HG03045 (cell line): ENCODE measurements around the gene BHLHE40.

ENCODE experiments used
- ATAC-seq: cut with Tn5 transposase; IDR thresholded peaks from one replicate; pipeline ENCODE4 v1.9.1; 2021; ENCODE audit warnings: mild to moderate bottlenecking, moderate library complexity; ENCODE audit not compliant: unreplicated experiment

Gene BHLHE40

GRCh38 chr3:4996771-4997291 lies 17.6 kb downstream of the BHLHE40 start:
- no peak for ATAC-seq

- no peak for ATAC-seq
Observed at GRCh38 chr3:4997946-4998345, 18.7 kb downstream of the BHLHE40 start.

- ATAC-seq, result no peak
Observed at GRCh38 chr3:4999531-5000184, 20.4 kb downstream of the BHLHE40 start.

- ATAC-seq, result no peak
Observed at GRCh38 chr3:5001135-5001534, 21.9 kb downstream of the BHLHE40 start.

GRCh38 chr3:5001805-5002173 lies 22.6 kb downstream of the BHLHE40 start:
- no peak for ATAC-seq

GRCh38 chr3:5002174-5002870 lies 23.1 kb downstream of the BHLHE40 start:
- no peak for ATAC-seq

- ATAC-seq, result no peak
Observed at GRCh38 chr3:5002871-5003247, 23.6 kb downstream of the BHLHE40 start.

- ATAC-seq, result no peak
Observed at GRCh38 chr3:5004319-5005152, 25.3 kb downstream of the BHLHE40 start.

- no peak for ATAC-seq
Observed at GRCh38 chr3:5005367-5005766, 26.1 kb downstream of the BHLHE40 start.

GRCh38 chr3:5006755-5007202 lies 27.5 kb downstream of the BHLHE40 start:
- ATAC-seq, result peak; percentile 74

- ATAC-seq, result no peak
Observed at GRCh38 chr3:5007873-5008272, 28.6 kb downstream of the BHLHE40 start.

GRCh38 chr3:5009506-5010109 lies 30.4 kb downstream of the BHLHE40 start:
- no peak for ATAC-seq

GRCh38 chr3:5010140-5010539 lies 30.9 kb downstream of the BHLHE40 start:
- no peak for ATAC-seq

- ATAC-seq, result no peak
Observed at GRCh38 chr3:5010706-5011554, 31.7 kb downstream of the BHLHE40 start.

- peak; percentile 60 for ATAC-seq
Observed at GRCh38 chr3:5011555-5012256, 32.5 kb downstream of the BHLHE40 start.

GRCh38 chr3:5012367-5012766 lies 33.1 kb downstream of the BHLHE40 start:
- no peak for ATAC-seq

- no peak for ATAC-seq
Observed at GRCh38 chr3:5013021-5013906, 34.0 kb downstream of the BHLHE40 start.

GRCh38 chr3:5014391-5014790 lies 35.2 kb downstream of the BHLHE40 start:
- no peak for ATAC-seq

GRCh38 chr3:5015056-5015455 lies 35.8 kb downstream of the BHLHE40 start:
- ATAC-seq, result no peak
